KMS-11 (cell line): ENCODE results near the gene WDR27.

Experiments used
- H2AFZ ChIP-seq: fragments of 200-600 bp; sonication (generic); 2 replicates; pipeline ENCODE4 v1.6.1; 2016; ENCODE audit warnings: antibody characterized with exemption, mixed run types, low read depth
- H3K27ac ChIP-seq: fragments of 200-600 bp; sonication (generic); 2 replicates; pipeline ENCODE4 v1.6.1; 2016; ENCODE audit warnings: mild to moderate bottlenecking, mixed run types
- H3K27me3 ChIP-seq: fragments of 200-600 bp; sonication (generic); 2 replicates; pipeline ENCODE4 v1.6.1; 2017; ENCODE audit warnings: mild to moderate bottlenecking, low read depth, mixed run types, moderate library complexity; ENCODE audit not compliant: insufficient read depth
- H3K36me3 ChIP-seq: fragments of 200-600 bp; sonication (generic); 2 replicates; pipeline ENCODE4 v1.6.1; 2017; ENCODE audit warnings: mild to moderate bottlenecking, mixed run types; ENCODE audit not compliant: insufficient read depth
- H3K4me1 ChIP-seq: fragments of 200-600 bp; sonication (generic); 2 replicates; pipeline ENCODE4 v1.6.1; 2016; ENCODE audit warnings: mild to moderate bottlenecking, low read depth, mixed run types; ENCODE audit not compliant: poor library complexity, severe bottlenecking
- H3K4me2 ChIP-seq: fragments of 200-600 bp; sonication (generic); 2 replicates; pipeline ENCODE4 v1.7.0; 2016; ENCODE audit warnings: mild to moderate bottlenecking, mixed run types
- H3K4me3 ChIP-seq: fragments of 200-600 bp; sonication (generic); IDR thresholded peaks from 2 replicates; pipeline ENCODE4 v1.6.1; 2017; ENCODE audit warnings: low read depth, low read length, mixed read lengths; ENCODE audit not compliant: insufficient read depth
- H3K79me2 ChIP-seq: fragments of 200-600 bp; sonication (generic); 2 replicates; pipeline ENCODE4 v1.6.1; 2016; ENCODE audit warnings: low read depth, mixed run types; ENCODE audit not compliant: insufficient read depth
- H3K9ac ChIP-seq: fragments of 200-600 bp; sonication (generic); 2 replicates; pipeline ENCODE4 v1.6.1; 2016; ENCODE audit warnings: mild to moderate bottlenecking, mixed run types
- H4K20me1 ChIP-seq: fragments of 200-600 bp; sonication (generic); 2 replicates; pipeline ENCODE4 v1.6.1; 2016; ENCODE audit warnings: mild to moderate bottlenecking, mixed run types; ENCODE audit not compliant: insufficient read depth
- CTCF ChIP-seq: fragments of 200-600 bp; sonication (generic); conservative IDR thresholded peaks from 2 replicates; pipeline ENCODE4 v1.6.1; 2017; ENCODE audit warnings: low read depth, mild to moderate bottlenecking, antibody characterized with exemption, low read length, moderate library complexity, mixed read lengths

The WDR27 gene

GRCh38 chr6:169640983-169641382 lies 60.8 kb downstream of the WDR27 start:
- no peaks in the 10 kb centered on the region for H3K4me1 ChIP-seq

GRCh38 chr6:169640351-169640852 lies 61.4 kb downstream of the WDR27 start:
- Histone ChIP-seq H3K36me3 (no peaks in the 10 kb centered on the region), H3K27me3 (no peaks in the 10 kb centered on the region), H4K20me1 (no peaks in the 10 kb centered on the region), H3K79me2 (no peaks in the 10 kb centered on the region), H3K4me2 (no peak overlapping the region), H3K9ac (no peak overlapping the region), H3K4me1 (no peaks in the 10 kb centered on the region), H3K4me3 (no peak overlapping the region), H2AFZ (no peak overlapping the region), H3K27ac (no peak overlapping the region)
- no peak for TF ChIP-seq CTCF

More at GRCh38 chr6:169640983-169641382, 60.8 kb downstream of the WDR27 start:
- Histone ChIP-seq H4K20me1 (no peaks in the 10 kb centered on the region), H3K9ac (no peak overlapping the region), H3K4me2 (no peak overlapping the region), H3K27ac (no peak overlapping the region), H3K36me3 (no peaks in the 10 kb centered on the region), H3K27me3 (no peaks in the 10 kb centered on the region), H2AFZ (no peak overlapping the region), H3K79me2 (no peaks in the 10 kb centered on the region), H3K4me3 (no peak overlapping the region)
- TF ChIP-seq CTCF = no peak

- TF ChIP-seq CTCF = no peak
- no peaks in the 10 kb centered on the region for H3K4me1 ChIP-seq
- no peak overlapping the region for H3K27ac ChIP-seq
- H3K36me3 ChIP-seq = no peaks in the 10 kb centered on the region
- H3K4me2 ChIP-seq = no peak overlapping the region
- no peak overlapping the region for H3K4me3 ChIP-seq
- no peak overlapping the region for H3K9ac ChIP-seq
- H3K79me2 ChIP-seq = no peaks in the 10 kb centered on the region
- H4K20me1 ChIP-seq = no peaks in the 10 kb centered on the region
- H2AFZ ChIP-seq = no peak overlapping the region
- H3K27me3 ChIP-seq = no peaks in the 10 kb centered on the region
Observed at GRCh38 chr6:169639653-169640278, 62.1 kb downstream of the WDR27 start.

- Histone ChIP-seq H3K79me2 (no peaks in the 10 kb centered on the region), H3K4me2 (no peak overlapping the region), H3K4me3 (no peak overlapping the region), H3K36me3 (no peaks in the 10 kb centered on the region), H3K27me3 (no peaks in the 10 kb centered on the region), H4K20me1 (no peaks in the 10 kb centered on the region), H3K27ac (no peak overlapping the region), H2AFZ (no peak overlapping the region), H3K9ac (no peak overlapping the region), H3K4me1 (no peaks in the 10 kb centered on the region)
- no peak for TF ChIP-seq CTCF
Observed at GRCh38 chr6:169638915-169639314, 62.9 kb downstream of the WDR27 start.
